Right atrium auricular region (tissue), 2 donors: ENCODE measurements around the gene PDE4D. TPM values are rescaled to one million over a fixed set of nuclear protein-coding genes. Genes with fewer than 3 reads are reported as not detected.

Source experiments
- DNase-seq: peaks from one replicate; pipeline ENCODE4 v3.0.0-alpha.2; 2019; ENCODE audit warnings: low spot score
- H3K27ac ChIP-seq, 2 donors: fragments of 200-600 bp; sonication (generic); 1 replicate in 1 of 2; 2 replicates in 1 of 2; pipeline ENCODE4 v1.5.1; 2016 to 2019
- H3K27me3 ChIP-seq, 2 donors: fragments of 200-600 bp; sonication (generic); one replicate each; pipeline versions ENCODE4 v1.5.1 to v1.6.0; 2017 to 2019
- H3K36me3 ChIP-seq: fragments of 200-600 bp; sonication (generic); one replicate; pipeline ENCODE4 v1.5.1; 2016
- H3K4me1 ChIP-seq, 2 donors: fragments of 200-600 bp; sonication (generic); one replicate each; pipeline versions ENCODE4 v1.5.1 to v1.6.0; 2017 to 2019
- H3K4me3 ChIP-seq, 2 donors: fragments of 200-600 bp; sonication (generic); 1 replicate in 1 of 2; 2 replicates in 1 of 2; pipeline ENCODE4 v1.5.1; 2017 to 2019; ENCODE audit warnings: mild to moderate bottlenecking in 1 of 2, moderate library complexity in 1 of 2
- H3K9me3 ChIP-seq, 2 donors: fragments of 200-600 bp; sonication (generic); one replicate each; pipeline ENCODE4 v1.5.1; 2019
- CTCF ChIP-seq, 2 donors: fragments of 200-600 bp; sonication (generic); IDR thresholded peaks; one replicate each; pipeline ENCODE4 v1.5.1; 2019; ENCODE audit warnings: antibody characterized with exemption in 2 of 2
- total RNA-seq, 2 donors: library from RNA; depleted of rRNA; stranded (reverse); fragments of >200 nt; gene quantifications; one replicate each; pipeline ENCODE4 v1.1.0, GENCODE V29; 2016

PDE4D gene
- total RNA-seq, 2 donors from 2014 or later, result 43.3 to 44.0 TPM

GRCh38 chr5:58993461-58993860 is 900.1 kb downstream of the PDE4D start:
- no peak for TF ChIP-seq CTCF (IDR thresholded peaks at IDR 0.05)
- Histone ChIP-seq H3K4me3 (no peak overlapping the region), H3K9me3 (no peaks in the 10 kb centered on the region), H3K27ac (no peak overlapping the region), H3K4me1 (peaks cover 0 to 4% of the 10 kb centered on the region in 2 donors), H3K36me3 (peaks cover 14% of the 10 kb centered on the region), H3K27me3 (no peaks in the 10 kb centered on the region)
- DNase-seq, result no peak

DNA sequence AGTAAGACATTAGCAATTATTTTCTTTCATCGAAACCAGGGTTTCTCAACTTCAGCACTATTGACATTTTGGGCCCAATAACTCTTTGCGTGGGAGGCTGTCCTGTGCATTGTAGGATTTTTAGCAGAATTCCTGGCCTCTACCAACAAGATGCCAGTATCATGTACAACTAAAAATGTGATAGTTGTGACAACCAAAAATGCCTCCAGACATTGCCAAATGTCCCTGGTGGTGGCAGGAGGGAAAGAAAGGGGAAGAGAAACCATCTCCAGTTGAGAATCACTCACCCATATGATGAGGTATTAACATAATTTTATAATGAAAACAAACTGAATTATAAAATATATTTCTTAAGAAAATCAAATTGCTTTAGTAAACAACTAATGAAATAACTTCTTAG is 904.6 kb downstream of the PDE4D start:
- no peak for DNase-seq
- H3K36me3 ChIP-seq, result peaks cover 23% of the 10 kb centered on the region
- H3K9me3 ChIP-seq, result no peaks in the 10 kb centered on the region
- no peaks in the 10 kb centered on the region for H3K27me3 ChIP-seq
- peaks cover 0 to 6% of the 10 kb centered on the region in 2 donors for H3K4me1 ChIP-seq
- no peak overlapping the region for H3K4me3 ChIP-seq
- no peak overlapping the region for H3K27ac ChIP-seq
- TF ChIP-seq CTCF (IDR thresholded peaks at IDR 0.05), result no peak

GRCh38 chr5:58987193-58987592 is 906.3 kb downstream of the PDE4D start:
- DNase-seq, result no peak
- Histone ChIP-seq H3K27ac (no peak overlapping the region), H3K36me3 (peaks cover 23% of the 10 kb centered on the region)

DNA sequence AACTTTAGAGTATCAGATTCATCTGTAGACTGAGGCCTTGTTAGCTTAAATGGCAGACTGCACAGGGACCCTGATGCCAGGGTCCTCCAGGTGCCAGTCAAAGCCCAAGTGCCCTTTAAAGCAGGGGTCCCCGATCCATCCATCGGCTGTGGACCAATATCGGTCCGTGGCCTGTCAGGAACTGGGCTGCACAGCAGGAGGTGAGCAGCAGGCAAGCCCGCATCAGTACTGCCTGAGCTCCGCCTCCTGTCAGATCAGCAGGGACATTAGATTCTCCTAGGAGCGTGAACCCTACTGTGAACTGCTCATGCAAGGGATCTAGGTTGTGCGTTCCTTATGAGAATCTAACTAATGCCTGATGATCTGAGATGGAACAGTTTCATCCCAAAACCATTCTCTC is 907.2 kb downstream of the PDE4D start:
- Histone ChIP-seq H3K27ac (no peak overlapping the region), H3K36me3 (peaks cover 23% of the 10 kb centered on the region), H3K27me3 (no peaks in the 10 kb centered on the region), H3K4me3 (no peak overlapping the region), H3K4me1 (peaks cover 0 to 6% of the 10 kb centered on the region in 2 donors), H3K9me3 (no peaks in the 10 kb centered on the region)
- no peak for DNase-seq
- no peak for TF ChIP-seq CTCF (IDR thresholded peaks at IDR 0.05)

More at GRCh38 chr5:58987193-58987592, 906.3 kb downstream of the PDE4D start:
- no peak for TF ChIP-seq CTCF (IDR thresholded peaks at IDR 0.05)
- Histone ChIP-seq H3K27me3 (no peaks in the 10 kb centered on the region), H3K4me3 (no peak overlapping the region), H3K9me3 (no peaks in the 10 kb centered on the region), H3K4me1 (peaks cover 0 to 6% of the 10 kb centered on the region in 2 donors)

- no peak for TF ChIP-seq CTCF (IDR thresholded peaks at IDR 0.05)
- no peaks in the 10 kb centered on the region for H3K27me3 ChIP-seq
- peaks cover 28% of the 10 kb centered on the region for H3K36me3 ChIP-seq
- H3K9me3 ChIP-seq, result no peaks in the 10 kb centered on the region
- no peak overlapping the region for H3K4me3 ChIP-seq
- DNase-seq, result no peak
- peaks cover 0 to 6% of the 10 kb centered on the region in 2 donors for H3K4me1 ChIP-seq
- no peak overlapping the region for H3K27ac ChIP-seq
Measured at GRCh38 chr5:58985759-58986158, 907.8 kb downstream of the PDE4D start.

DNA sequence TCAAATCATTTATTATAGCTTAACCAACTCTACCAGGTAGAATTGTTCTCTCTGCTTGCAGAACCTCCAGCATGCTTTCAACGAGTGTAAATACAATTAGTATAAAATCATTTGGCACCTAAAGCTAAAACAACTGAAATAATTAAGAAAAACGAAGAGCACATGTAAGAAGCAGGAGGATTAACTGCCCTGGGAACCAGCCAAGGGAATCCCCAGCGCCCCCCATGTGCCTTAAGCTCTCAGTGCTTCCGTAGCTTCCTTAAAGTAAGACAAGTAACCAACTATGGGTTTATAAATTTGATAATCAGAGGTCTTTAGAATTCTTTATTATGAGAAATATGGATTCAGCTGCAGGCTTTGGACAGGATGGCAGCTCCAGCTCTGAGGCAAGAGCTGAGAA is 908.2 kb downstream of the PDE4D start:
- Histone ChIP-seq H3K4me3 (no peak overlapping the region), H3K9me3 (no peaks in the 10 kb centered on the region), H3K27me3 (no peaks in the 10 kb centered on the region), H3K4me1 (peaks cover 0 to 6% of the 10 kb centered on the region in 2 donors), H3K27ac (no peak overlapping the region), H3K36me3 (peaks cover 28% of the 10 kb centered on the region)
- no peak for TF ChIP-seq CTCF (IDR thresholded peaks at IDR 0.05)
- no peak for DNase-seq
